Measurements from ENCODE around the gene TTPAL.

TTPAL gene

GRCh38 chr20:44479643-44480042 lies 4.0 kb downstream of the TTPAL start:
- no peak overlapping the region for H3K4me3 ChIP-seq (replicated peaks; ENCODE audit: low read depth, low read length)
- DNase-seq (ENCODE audit: low read depth): no peak
- TF ChIP-seq CTCF (IDR thresholded peaks at IDR 0.05; ENCODE audit: low read length, missing control alignments): no peak

- TF ChIP-seq CTCF (IDR thresholded peaks at IDR 0.05; ENCODE audit: low read length, missing control alignments): no peak
- DNase-seq (ENCODE audit: low read depth): no peak
- H3K4me3 ChIP-seq (replicated peaks; ENCODE audit: low read depth, low read length): no peak overlapping the region
Measured at GRCh38 chr20:44480097-44480496, 4.4 kb downstream of the TTPAL start.

GRCh38 chr20:44481719-44482416 lies 6.2 kb downstream of the TTPAL start:
- no peak for DNase-seq (ENCODE audit: low read depth)
- no peak overlapping the region for H3K4me3 ChIP-seq (replicated peaks; ENCODE audit: low read depth, low read length)

GRCh38 chr20:44483112-44483511 lies 7.4 kb downstream of the TTPAL start:
- no peak overlapping the region for H3K4me3 ChIP-seq (replicated peaks; ENCODE audit: low read depth, low read length)
- DNase-seq (ENCODE audit: low read depth): no peak
- no peak for TF ChIP-seq CTCF (IDR thresholded peaks at IDR 0.05; ENCODE audit: low read length, missing control alignments)

More at GRCh38 chr20:44481719-44482416, 6.2 kb downstream of the TTPAL start:
- TF ChIP-seq CTCF (IDR thresholded peaks at IDR 0.05; ENCODE audit: low read length, missing control alignments): no peak

GRCh38 chr20:44485078-44485829 lies 9.6 kb downstream of the TTPAL start:
- no peak for DNase-seq (ENCODE audit: low read depth)
- TF ChIP-seq CTCF (IDR thresholded peaks at IDR 0.05; ENCODE audit: low read length, missing control alignments): no peak
- no peak overlapping the region for H3K4me3 ChIP-seq (replicated peaks; ENCODE audit: low read depth, low read length)

GRCh38 chr20:44485830-44486198 lies 10.1 kb downstream of the TTPAL start:
- no peak for TF ChIP-seq CTCF (IDR thresholded peaks at IDR 0.05; ENCODE audit: low read length, missing control alignments)
- no peak for DNase-seq (ENCODE audit: low read depth)
- H3K4me3 ChIP-seq (replicated peaks; ENCODE audit: low read depth, low read length): no peak overlapping the region

Data from fibroblast of pulmonary artery (primary cell).